CD4-positive, alpha-beta T cell treated with Interleukin-10 for 1 hour (primary cell): ENCODE results near the gene EPN2.

Experiments
- DNase-seq: peaks from one replicate; pipeline ENCODE4 v3.0.0-alpha.2; 2020

Gene EPN2

DNA sequence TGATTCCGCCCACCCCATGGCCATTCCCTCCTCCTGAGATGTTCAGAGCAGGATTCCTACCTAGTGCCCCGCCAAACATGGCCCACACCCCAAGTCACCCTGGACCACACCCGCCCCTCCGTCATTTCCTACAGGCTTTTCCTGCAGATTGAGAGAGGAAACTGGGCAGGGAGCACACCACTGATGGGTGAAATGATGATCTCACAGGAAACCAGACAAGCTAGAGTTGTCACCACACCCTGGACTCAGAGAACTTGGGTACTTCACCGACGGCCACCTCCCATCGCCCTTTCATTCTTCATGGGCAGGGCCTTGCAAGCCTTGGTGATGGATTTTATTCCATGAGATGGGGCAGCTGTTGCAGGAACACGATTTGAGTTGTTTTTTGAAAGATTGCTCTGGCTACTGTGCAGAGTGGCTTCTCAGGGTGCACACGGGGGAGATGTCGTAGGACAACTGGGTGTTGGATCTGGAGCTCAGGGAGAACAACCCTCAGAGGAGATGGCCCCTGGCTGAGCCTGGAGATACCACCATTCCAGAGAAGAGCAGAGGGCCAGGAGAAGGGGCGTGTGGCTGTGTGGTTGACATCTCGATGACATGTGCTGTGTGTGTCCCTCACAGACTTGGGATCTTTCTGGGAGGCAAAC is 132.8 kb downstream of the EPN2 start:
- peak; percentile 61 for DNase-seq

GRCh38 chr17:19370493-19370960 is 133.4 kb downstream of the EPN2 start:
- peak; percentile 36 for DNase-seq

DNA sequence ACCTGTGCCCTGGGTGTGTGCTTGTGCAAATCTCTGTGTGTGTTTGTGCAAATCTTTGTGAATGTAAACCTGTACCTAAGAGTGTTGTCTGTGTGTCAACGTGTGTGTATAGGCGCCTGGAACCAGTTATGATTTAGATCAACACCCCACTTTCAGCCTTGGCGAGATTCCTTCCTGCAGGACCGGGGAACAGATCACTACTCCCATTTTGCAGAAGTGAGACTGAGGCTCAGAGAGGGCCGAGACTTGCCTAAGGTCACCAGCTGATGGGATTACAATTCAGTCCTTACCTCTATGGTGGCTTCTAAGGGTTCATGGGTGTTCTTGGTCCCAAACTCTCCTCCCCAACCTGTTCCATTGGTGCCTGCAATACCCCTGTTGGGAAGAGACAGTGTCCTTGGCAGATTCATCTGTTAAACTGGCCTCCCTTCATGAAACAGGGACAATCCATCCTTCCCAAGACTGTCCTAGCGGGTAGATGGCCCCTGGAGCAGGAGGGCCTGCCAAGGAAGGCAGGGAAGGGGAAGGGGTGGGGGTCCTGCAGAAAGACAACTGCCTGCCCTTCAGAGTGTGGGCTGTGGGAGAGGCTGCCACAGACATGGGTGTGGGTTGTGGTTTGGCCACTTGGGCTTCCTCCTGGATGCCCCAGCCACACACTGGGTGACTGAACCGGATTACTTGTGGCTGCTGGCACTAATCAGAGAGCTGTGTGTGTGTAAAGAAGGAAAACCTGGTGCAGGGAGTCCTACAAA is 134.3 kb downstream of the EPN2 start:
- peak; percentile 28 for DNase-seq

DNA sequence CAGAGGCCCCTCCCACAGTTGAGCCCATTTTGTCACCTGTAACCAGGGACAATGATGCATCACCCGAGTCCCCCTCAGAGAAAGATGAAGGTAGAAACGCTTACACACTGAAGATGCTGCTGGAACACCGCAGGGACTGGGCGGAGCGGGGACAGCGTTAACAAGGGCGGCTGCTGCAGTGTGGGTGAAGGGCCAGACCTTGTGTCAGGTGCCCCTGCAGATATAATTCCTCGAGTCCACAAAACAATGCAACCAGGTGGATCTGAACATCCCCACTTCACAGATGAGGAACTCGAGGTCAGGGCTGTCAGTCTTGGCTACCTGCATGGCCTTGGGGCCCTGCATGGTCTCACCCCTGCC is 134.8 kb downstream of the EPN2 start:
- no peak for DNase-seq

DNA sequence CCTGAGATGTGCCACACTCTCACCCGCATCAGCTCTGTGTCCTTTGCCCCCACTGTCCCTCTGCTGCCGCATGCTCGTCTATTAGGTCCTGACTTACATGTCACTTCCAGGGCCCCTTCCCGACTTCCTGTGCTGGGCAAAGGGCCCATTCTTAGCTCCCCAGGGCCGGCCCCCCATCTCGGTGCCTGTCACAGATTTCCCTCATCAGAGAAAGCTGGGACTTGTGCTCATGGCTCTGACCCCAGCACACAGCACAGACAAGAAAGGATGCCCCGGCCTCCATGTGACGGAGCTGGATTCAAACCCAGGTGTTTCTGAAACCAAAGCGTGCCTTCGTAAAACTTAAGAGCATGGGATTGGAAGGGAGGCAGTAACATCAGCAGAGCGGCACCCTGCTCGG is 135.3 kb downstream of the EPN2 start:
- no peak for DNase-seq

- DNase-seq, result no peak
Measured at GRCh38 chr17:19372866-19373504, 135.8 kb downstream of the EPN2 start.

DNA sequence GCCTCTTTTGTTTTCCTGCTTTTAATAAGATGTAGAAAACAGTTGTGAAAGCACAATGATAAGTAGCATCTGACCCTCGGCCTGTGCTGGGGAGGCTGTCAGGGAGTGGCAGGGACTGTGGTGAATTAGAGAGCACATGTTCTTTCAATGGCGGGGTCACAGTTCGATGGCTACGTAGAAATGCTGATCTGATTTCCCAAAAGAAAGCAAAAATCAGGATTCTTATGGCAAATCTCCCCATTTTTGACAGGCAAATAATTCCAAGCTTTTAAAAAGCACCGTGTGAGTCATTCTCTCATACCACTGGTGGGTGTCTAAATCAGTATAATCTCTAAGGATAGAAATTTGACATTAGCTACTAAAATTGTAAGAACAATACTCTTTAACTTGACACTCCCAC is 137.0 kb downstream of the EPN2 start:
- DNase-seq, result no peak

- no peak for DNase-seq
Measured at GRCh38 chr17:19375732-19376131, 138.6 kb downstream of the EPN2 start.

- peak; percentile 28 for DNase-seq
Measured at GRCh38 chr17:19376811-19377210, 139.6 kb downstream of the EPN2 start.

DNA sequence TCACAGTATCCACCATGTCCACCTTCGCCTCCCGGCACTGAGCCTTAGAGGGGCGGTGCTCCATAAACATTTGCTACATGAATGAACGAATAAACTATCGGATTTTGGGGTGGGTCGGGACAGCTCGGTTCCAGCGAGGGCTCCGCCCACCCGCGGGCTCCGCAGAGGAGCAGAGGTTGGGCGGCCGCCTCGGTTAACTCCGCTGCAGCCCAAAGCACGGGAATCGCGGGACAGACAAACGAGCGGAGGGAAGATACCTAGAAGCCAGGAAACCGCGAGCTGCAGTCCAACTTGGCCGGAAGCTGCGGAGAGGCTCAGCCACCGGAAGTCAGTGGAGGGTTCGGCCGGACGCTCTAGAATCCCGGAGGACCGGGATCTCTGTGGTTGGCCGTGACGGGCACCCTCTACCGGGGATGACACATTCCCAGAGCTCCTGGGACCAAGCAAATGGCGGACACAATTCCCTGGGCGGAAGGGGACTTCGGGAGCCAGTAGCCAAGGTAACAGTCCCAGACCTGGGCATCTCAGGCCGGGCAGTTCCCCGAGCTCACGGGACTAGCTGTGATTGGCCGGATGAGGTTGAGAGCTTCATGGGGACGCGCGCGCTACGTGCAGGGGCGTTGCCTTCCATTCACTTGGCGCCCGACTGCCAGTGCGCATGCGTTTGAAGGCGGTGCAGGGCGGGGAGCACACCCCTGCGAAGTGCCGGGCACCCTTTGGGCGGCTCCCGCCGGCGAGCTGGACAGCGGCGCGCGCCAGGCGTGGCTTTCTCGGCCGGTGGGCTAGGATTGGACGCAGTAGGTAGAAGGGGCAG is 140.6 kb downstream of the EPN2 start:
- DNase-seq, result peak; percentile 97

DNA sequence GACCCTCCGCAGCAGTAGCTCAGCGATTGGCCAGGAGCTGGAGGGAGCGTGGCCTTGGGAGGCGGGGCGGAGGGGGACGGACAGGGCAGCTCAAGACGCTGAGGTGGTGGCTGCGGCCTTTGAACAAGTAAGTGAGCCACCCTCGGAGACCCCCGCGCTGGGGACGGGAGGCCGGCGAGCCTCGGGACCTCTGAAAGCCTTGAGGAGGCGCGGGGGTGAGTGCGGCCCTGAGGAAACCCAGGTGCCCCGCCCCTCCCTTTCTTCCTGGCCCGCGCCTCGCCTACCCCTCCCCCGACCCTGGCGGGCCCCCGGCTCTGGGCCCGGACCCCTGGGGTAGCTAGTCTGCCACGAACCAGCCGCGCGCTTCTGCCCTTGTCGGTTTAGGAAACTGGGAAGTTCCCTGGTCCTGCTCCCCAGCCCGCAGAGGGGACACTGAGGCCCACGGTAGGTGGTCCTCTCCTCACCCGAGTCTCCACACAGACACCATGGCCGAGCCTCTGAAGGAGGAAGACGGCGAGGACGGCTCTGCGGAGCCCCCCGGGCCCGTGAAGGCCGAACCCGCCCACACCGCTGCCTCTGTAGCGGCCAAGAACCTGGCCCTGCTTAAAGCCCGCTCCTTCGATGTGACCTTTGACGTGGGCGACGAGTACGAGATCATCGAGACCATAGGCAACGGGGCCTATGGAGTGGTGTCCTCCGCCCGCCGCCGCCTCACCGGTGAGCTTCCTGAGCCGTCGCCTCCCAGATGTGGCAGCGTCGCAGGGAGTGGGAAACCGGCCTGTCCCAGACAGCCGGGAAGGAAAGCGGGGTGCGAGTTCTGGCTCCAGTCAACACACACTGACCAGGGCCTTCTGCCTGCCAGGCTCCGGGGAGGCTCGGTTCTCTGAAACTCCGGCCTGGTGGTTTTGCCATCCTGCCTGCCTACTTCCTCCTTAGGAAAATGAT is 141.5 kb downstream of the EPN2 start, which contains the start of gene MAPK7:
TSS of gene MAPK7 (plus strand) at position 83 of the 945 bp plus-strand sequence. CDS start at position 486, 403 bp downstream.
- peak; percentile 8 for DNase-seq

- DNase-seq, result no peak
Measured at GRCh38 chr17:19379361-19380065, 142.3 kb downstream of the EPN2 start.

- DNase-seq, result no peak
Measured at GRCh38 chr17:19380481-19381301, 143.5 kb downstream of the EPN2 start.

GRCh38 chr17:19381361-19381740 is 144.2 kb downstream of the EPN2 start:
- DNase-seq, result no peak

DNA sequence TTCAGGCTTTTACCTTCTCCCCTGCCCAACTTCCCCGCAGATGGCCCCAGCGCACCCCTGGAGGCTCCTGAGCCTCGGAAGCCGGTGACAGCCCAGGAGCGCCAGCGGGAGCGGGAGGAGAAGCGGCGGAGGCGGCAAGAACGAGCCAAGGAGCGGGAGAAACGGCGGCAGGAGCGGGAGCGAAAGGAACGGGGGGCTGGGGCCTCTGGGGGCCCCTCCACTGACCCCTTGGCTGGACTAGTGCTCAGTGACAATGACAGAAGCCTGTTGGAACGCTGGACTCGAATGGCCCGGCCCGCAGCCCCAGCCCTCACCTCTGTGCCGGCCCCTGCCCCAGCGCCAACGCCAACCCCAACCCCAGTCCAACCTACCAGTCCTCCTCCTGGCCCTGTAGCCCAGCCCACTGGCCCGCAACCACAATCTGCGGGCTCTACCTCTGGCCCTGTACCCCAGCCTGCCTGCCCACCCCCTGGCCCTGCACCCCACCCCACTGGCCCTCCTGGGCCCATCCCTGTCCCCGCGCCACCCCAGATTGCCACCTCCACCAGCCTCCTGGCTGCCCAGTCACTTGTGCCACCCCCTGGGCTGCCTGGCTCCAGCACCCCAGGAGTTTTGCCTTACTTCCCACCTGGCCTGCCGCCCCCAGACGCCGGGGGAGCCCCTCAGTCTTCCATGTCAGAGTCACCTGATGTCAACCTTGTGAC is 144.7 kb downstream of the EPN2 start:
- DNase-seq, result no peak

DNA sequence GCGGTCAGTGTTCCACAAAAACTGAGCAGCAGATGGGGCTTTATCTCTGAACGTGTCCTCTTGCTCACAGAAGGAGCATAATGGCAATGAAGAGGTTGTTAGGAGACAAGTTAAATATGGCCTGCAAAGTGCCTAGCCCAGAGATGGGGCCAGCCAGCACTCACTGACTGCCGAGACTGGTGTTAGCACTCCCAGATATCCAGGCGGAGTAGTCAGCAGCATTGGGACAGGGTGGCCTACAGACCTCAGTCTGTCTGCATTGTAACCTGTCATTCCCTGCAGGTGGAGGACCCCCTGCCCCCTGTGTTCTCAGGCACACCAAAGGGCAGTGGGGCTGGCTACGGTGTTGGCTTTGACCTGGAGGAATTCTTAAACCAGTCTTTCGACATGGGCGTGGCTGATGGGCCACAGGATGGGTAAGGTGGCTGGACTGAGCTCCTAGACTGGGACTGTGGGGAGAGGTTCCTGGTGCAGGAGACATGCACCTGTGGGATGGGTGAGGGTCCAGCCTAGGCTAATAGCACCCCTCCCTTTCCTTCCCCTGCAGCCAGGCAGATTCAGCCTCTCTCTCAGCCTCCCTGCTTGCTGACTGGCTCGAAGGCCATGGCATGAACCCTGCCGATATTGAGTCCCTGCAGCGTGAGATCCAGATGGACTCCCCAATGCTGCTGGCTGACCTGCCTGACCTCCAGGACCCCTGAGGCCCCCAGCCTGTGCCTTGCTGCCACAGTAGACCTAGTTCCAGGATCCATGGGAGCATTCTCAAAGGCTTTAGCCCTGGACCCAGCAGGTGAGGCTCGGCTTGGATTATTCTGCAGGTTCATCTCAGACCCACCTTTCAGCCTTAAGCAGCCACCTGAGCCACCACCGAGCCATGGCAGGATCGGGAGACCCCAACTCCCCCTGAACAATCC is 145.6 kb downstream of the EPN2 start:
- no peak for DNase-seq

DNA sequence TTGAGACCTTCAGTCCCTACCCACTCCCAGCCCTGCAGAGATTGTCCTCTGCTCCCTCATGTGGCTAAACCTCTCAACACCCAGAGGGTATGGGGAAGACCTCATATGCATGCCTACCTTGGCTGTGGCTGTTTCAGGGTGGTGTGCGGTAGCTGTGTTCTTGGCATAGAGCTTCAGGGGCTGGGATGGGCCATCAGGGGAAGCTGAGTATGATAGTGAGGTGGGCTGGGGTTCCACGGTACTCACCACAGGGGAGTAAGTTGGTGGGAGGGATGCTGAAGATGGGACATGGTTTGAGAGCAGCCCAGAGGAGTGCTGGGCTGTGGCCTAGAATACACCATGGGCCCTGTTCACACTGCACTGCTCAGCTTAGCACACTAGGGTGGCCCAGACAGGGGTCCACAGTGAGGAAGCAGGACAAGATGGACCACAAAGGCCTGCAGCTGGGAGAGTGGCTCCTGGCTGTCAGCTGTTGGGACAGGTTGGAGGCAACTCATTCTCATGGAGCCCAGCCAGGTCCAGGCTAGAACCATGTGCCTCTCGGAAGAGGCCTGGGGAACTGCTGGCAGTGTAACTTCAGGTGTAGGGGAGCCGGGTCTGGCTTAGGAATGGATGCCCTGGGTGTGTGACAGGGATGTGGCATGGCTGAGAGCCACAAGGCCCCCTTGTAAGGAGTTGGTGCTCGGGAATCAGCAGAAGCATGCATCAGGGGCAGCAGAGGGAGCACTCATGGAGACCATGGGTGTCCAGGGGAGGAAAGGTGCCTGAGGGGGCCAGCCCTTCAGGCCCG is 146.7 kb downstream of the EPN2 start:
- no peak for DNase-seq
